ENCODE data around the gene PRSS12.
A peak's percentile ranks its signal among the peaks of the same experiment; 100 is the strongest.

The PRSS12 gene

GRCh38 chr4:118373614-118374255 lies 20.9 kb upstream of the PRSS12 start:
- H3K27me3 Mint-ChIP-seq, result peaks cover 6 to 26% of the 10 kb centered on the region in 2 donors
- H3K27ac Mint-ChIP-seq, result no peak overlapping the region
- no peak for ATAC-seq (replicated peaks)
- no peak overlapping the region for H3K4me3 Mint-ChIP-seq
- DNase-seq, result no peak
- H3K4me1 Mint-ChIP-seq (ENCODE audit: low read depth in 2 of 2), result no peaks in the 10 kb centered on the region
- no peaks in the 10 kb centered on the region for H3K36me3 Mint-ChIP-seq (ENCODE audit: insufficient read depth)
- no peaks in the 10 kb centered on the region for H3K9me3 Mint-ChIP-seq

- Mint-ChIP-seq H3K4me3 (no peak overlapping the region), H3K9me3 (no peaks in the 10 kb centered on the region), H3K36me3 (ENCODE audit: insufficient read depth) (no peaks in the 10 kb centered on the region), H3K27me3 (peaks cover 6 to 17% of the 10 kb centered on the region in 2 donors), H3K4me1 (ENCODE audit: low read depth in 2 of 2) (no peaks in the 10 kb centered on the region), H3K27ac (no peak overlapping the region)
- DNase-seq (no peak), ATAC-seq (replicated peaks) (no peak)
Observed at GRCh38 chr4:118372251-118372650, 19.4 kb upstream of the PRSS12 start.

- no peaks in the 10 kb centered on the region for H3K4me1 Mint-ChIP-seq (ENCODE audit: low read depth in 2 of 2)
- no peak overlapping the region for H3K4me3 Mint-ChIP-seq
- no peak overlapping the region for H3K27ac Mint-ChIP-seq
- ATAC-seq (replicated peaks) (no peak), DNase-seq (no peak)
- H3K36me3 Mint-ChIP-seq (ENCODE audit: insufficient read depth), result no peaks in the 10 kb centered on the region
- H3K9me3 Mint-ChIP-seq, result no peaks in the 10 kb centered on the region
- H3K27me3 Mint-ChIP-seq, result peaks cover 6 to 8% of the 10 kb centered on the region in 2 donors
Observed at GRCh38 chr4:118369231-118369630, 16.4 kb upstream of the PRSS12 start.

GRCh38 chr4:118367872-118368271 lies 15.1 kb upstream of the PRSS12 start:
- peaks cover 6 to 14% of the 10 kb centered on the region in 2 donors for H3K27me3 Mint-ChIP-seq

GRCh38 chr4:118367361-118367760 lies 14.6 kb upstream of the PRSS12 start:
- ATAC-seq (replicated peaks), result no peak

More at GRCh38 chr4:118367872-118368271, 15.1 kb upstream of the PRSS12 start:
- ATAC-seq (replicated peaks) (no peak), DNase-seq (no peak)
- Mint-ChIP-seq H3K4me1 (ENCODE audit: low read depth in 2 of 2) (no peaks in the 10 kb centered on the region), H3K4me3 (no peak overlapping the region), H3K27ac (no peak overlapping the region), H3K36me3 (ENCODE audit: insufficient read depth) (no peaks in the 10 kb centered on the region), H3K9me3 (no peaks in the 10 kb centered on the region)

GRCh38 chr4:118363166-118363565 lies 10.4 kb upstream of the PRSS12 start:
- ATAC-seq (replicated peaks) (no peak), DNase-seq (no peak)
- no peaks in the 10 kb centered on the region for H3K9me3 Mint-ChIP-seq
- H3K4me3 Mint-ChIP-seq, result no peak overlapping the region
- H3K4me1 Mint-ChIP-seq (ENCODE audit: low read depth in 2 of 2), result no peaks in the 10 kb centered on the region
- H3K36me3 Mint-ChIP-seq (ENCODE audit: insufficient read depth), result no peaks in the 10 kb centered on the region
- peaks cover 14 to 42% of the 10 kb centered on the region in 2 donors for H3K27me3 Mint-ChIP-seq
- no peak overlapping the region for H3K27ac Mint-ChIP-seq

More at GRCh38 chr4:118367361-118367760, 14.6 kb upstream of the PRSS12 start:
- H3K4me3 Mint-ChIP-seq, result no peak overlapping the region
- no peak overlapping the region for H3K27ac Mint-ChIP-seq
- no peaks in the 10 kb centered on the region for H3K36me3 Mint-ChIP-seq (ENCODE audit: insufficient read depth)
- no peaks in the 10 kb centered on the region for H3K9me3 Mint-ChIP-seq
- no peak for DNase-seq
- H3K27me3 Mint-ChIP-seq, result peaks cover 6 to 19% of the 10 kb centered on the region in 2 donors
- H3K4me1 Mint-ChIP-seq (ENCODE audit: low read depth in 2 of 2), result no peaks in the 10 kb centered on the region

GRCh38 chr4:118361192-118361591 lies 8.4 kb upstream of the PRSS12 start:
- peaks cover 31 to 61% of the 10 kb centered on the region in 2 donors for H3K27me3 Mint-ChIP-seq
- no peaks in the 10 kb centered on the region for H3K9me3 Mint-ChIP-seq

GRCh38 chr4:118360106-118360505 lies 7.3 kb upstream of the PRSS12 start:
- no peaks in the 10 kb centered on the region for H3K36me3 Mint-ChIP-seq (ENCODE audit: insufficient read depth)
- DNase-seq, result no peak
- H3K4me1 Mint-ChIP-seq (ENCODE audit: low read depth in 2 of 2), result no peaks in the 10 kb centered on the region
- H3K27ac Mint-ChIP-seq, result no peak overlapping the region
- no peak for ATAC-seq (replicated peaks)
- no peaks in the 10 kb centered on the region for H3K9me3 Mint-ChIP-seq
- peaks cover 42 to 72% of the 10 kb centered on the region in 2 donors for H3K27me3 Mint-ChIP-seq
- no peak overlapping the region for H3K4me3 Mint-ChIP-seq

More at GRCh38 chr4:118361192-118361591, 8.4 kb upstream of the PRSS12 start:
- Mint-ChIP-seq H3K36me3 (ENCODE audit: insufficient read depth) (no peaks in the 10 kb centered on the region), H3K27ac (no peak overlapping the region), H3K4me1 (ENCODE audit: low read depth in 2 of 2) (no peaks in the 10 kb centered on the region), H3K4me3 (no peak overlapping the region)
- ATAC-seq (replicated peaks) (no peak), DNase-seq (no peak)

- DNase-seq (no peak), ATAC-seq (replicated peaks) (no peak)
- Mint-ChIP-seq H3K4me3 (no peak overlapping the region), H3K27ac (no peak overlapping the region), H3K4me1 (ENCODE audit: low read depth in 2 of 2) (peaks cover 6 to 8% of the 10 kb centered on the region in 2 donors), H3K36me3 (ENCODE audit: insufficient read depth) (peaks cover 3% of the 10 kb centered on the region), H3K9me3 (no peaks in the 10 kb centered on the region), H3K27me3 (peaks cover 61 to 87% of the 10 kb centered on the region in 2 donors)
Observed at GRCh38 chr4:118357601-118358000, 4.8 kb upstream of the PRSS12 start.

- peaks cover 3% of the 10 kb centered on the region for H3K36me3 Mint-ChIP-seq (ENCODE audit: insufficient read depth)
- DNase-seq (no peak), ATAC-seq (replicated peaks) (no peak)
- peaks cover 62 to 85% of the 10 kb centered on the region in 2 donors for H3K27me3 Mint-ChIP-seq
- no peaks in the 10 kb centered on the region for H3K9me3 Mint-ChIP-seq
- peaks cover 6 to 8% of the 10 kb centered on the region in 2 donors for H3K4me1 Mint-ChIP-seq (ENCODE audit: low read depth in 2 of 2)
- H3K4me3 Mint-ChIP-seq, result no peak overlapping the region
- H3K27ac Mint-ChIP-seq, result no peak overlapping the region
Observed at GRCh38 chr4:118356731-118357130, 3.9 kb upstream of the PRSS12 start.

- ATAC-seq (replicated peaks), result no peak
- H3K4me1 Mint-ChIP-seq (ENCODE audit: low read depth in 2 of 2), result peaks cover 8% of the 10 kb centered on the region in 2 donors
- no peak overlapping the region for H3K27ac Mint-ChIP-seq
- peaks cover 3% of the 10 kb centered on the region for H3K36me3 Mint-ChIP-seq (ENCODE audit: insufficient read depth)
- H3K9me3 Mint-ChIP-seq, result no peaks in the 10 kb centered on the region
- H3K4me3 Mint-ChIP-seq, result no peak overlapping the region
- H3K27me3 Mint-ChIP-seq, result peaks cover 66 to 84% of the 10 kb centered on the region in 2 donors
- no peak for DNase-seq
Observed at GRCh38 chr4:118356111-118356510, 3.3 kb upstream of the PRSS12 start.

- ATAC-seq (replicated peaks) (no peak), DNase-seq (no peak)
- no peaks in the 10 kb centered on the region for H3K9me3 Mint-ChIP-seq
- peaks cover 73 to 91% of the 10 kb centered on the region in 2 donors for H3K27me3 Mint-ChIP-seq
- H3K27ac Mint-ChIP-seq, result no peak overlapping the region
- H3K36me3 Mint-ChIP-seq (ENCODE audit: insufficient read depth), result peaks cover 3% of the 10 kb centered on the region
- H3K4me3 Mint-ChIP-seq, result no peak overlapping the region
- peaks cover 8% of the 10 kb centered on the region in 2 donors for H3K4me1 Mint-ChIP-seq (ENCODE audit: low read depth in 2 of 2)
Observed at GRCh38 chr4:118354913-118355312, 2.1 kb upstream of the PRSS12 start.

- Mint-ChIP-seq H3K4me3 (peak overlapping the region; percentile 81 to 83), H3K27me3 (peaks cover 79 to 93% of the 10 kb centered on the region in 2 donors), H3K36me3 (ENCODE audit: insufficient read depth) (peaks cover 3% of the 10 kb centered on the region), H3K4me1 (ENCODE audit: low read depth in 2 of 2) (peaks cover 8% of the 10 kb centered on the region in 2 donors), H3K27ac (peak overlapping the region in 1 of 2 donors; percentile 55), H3K9me3 (no peaks in the 10 kb centered on the region)
- ATAC-seq (replicated peaks) (no peak), DNase-seq (no peak)
Observed at GRCh38 chr4:118353534-118354030, 779 bp upstream of the PRSS12 start.

Measured in effector memory CD8-positive, alpha-beta T cell (primary cell).